Prostate gland (tissue), 2 donors: ENCODE data around the gene UBASH3B.

ENCODE experiments used
- POLR2A ChIP-seq: fragments of 450-650 bp; IDR thresholded peaks from one replicate; pipeline ENCODE4 v1.6.1; 2016; ENCODE audit warnings: antibody characterized with exemption, mild to moderate bottlenecking
- POLR2AphosphoS5 ChIP-seq: sonication (generic); formaldehyde crosslinking; IDR thresholded peaks from one replicate; pipeline ENCODE4 v1.6.1; 2017; ENCODE audit warnings: antibody characterized with exemption
- TF ChIP-seq, protein P1 (sequence below), 4 experiments: fragments of 200-600 bp in 2 of 4; fragments of 450-650 bp in 2 of 4; sonication (generic) in 2 of 4; IDR thresholded peaks; 1 replicate in 3 of 4; 2 replicates in 1 of 4; pipeline ENCODE4 v1.5.1; 2016 to 2019; ENCODE audit warnings: antibody characterized with exemption in 4 of 4, mild to moderate bottlenecking in 2 of 4, moderate library complexity in 2 of 4

DNA sequence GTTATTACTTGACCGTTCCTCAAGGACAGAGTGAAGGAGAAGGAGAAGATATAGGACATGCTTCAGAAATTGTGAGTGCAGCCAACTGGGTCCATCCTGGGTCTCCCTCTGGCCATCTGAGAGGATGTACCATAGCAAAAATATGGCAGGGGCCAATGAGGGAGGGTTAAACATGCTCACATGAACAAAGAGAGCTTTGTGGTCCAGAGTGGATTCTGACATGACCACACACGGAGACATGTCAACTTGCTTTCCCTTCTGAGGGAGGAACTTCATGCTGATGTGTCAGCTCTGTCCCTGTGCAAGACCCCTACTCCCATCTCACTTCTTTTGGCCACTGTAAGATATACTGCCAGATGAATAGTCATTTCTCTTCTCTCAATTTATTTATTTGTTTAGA is 3.0 kb upstream of the UBASH3B start:
- TF ChIP-seq, protein P1, sequence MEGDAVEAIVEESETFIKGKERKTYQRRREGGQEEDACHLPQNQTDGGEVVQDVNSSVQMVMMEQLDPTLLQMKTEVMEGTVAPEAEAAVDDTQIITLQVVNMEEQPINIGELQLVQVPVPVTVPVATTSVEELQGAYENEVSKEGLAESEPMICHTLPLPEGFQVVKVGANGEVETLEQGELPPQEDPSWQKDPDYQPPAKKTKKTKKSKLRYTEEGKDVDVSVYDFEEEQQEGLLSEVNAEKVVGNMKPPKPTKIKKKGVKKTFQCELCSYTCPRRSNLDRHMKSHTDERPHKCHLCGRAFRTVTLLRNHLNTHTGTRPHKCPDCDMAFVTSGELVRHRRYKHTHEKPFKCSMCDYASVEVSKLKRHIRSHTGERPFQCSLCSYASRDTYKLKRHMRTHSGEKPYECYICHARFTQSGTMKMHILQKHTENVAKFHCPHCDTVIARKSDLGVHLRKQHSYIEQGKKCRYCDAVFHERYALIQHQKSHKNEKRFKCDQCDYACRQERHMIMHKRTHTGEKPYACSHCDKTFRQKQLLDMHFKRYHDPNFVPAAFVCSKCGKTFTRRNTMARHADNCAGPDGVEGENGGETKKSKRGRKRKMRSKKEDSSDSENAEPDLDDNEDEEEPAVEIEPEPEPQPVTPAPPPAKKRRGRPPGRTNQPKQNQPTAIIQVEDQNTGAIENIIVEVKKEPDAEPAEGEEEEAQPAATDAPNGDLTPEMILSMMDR (IDR thresholded peaks at IDR 0.05): no peak
- no peak for TF ChIP-seq POLR2AphosphoS5
- no peak for TF ChIP-seq POLR2A
